Kidney (tissue), 14 donors: Measurements from ENCODE around the gene NTF3. TPM values are rescaled to one million over a fixed set of nuclear protein-coding genes. Genes with fewer than 3 reads are reported as not detected.
A peak's percentile ranks its signal among the peaks of the same experiment; 100 is the strongest.

Experiments
- DNase-seq, 5 donors: peaks; one replicate each; pipeline ENCODE4 v3.0.0-alpha.2; 2013 to 2020
- FAIRE-seq: peaks from 2 replicates; lab custom pipeline; 2012; peaks lifted over from hg19 to GRCh38; lab: Jason Lieb, UNC
- H3K27ac ChIP-seq, 2 donors: one replicate each; pipeline ENCODE4 v1.7.0; 2013; ENCODE audit warnings: low read depth in 2 of 2, low read length in 2 of 2, inconsistent platforms in 1 of 2
- H3K27me3 ChIP-seq: one replicate; pipeline ENCODE4 v1.7.1; 2013; ENCODE audit warnings: low read length, inconsistent platforms; ENCODE audit not compliant: control insufficient read depth, insufficient read depth
- H3K36me3 ChIP-seq, 3 donors: one replicate each; pipeline versions ENCODE4 v1.7.0 to v1.7.1; 2013; ENCODE audit warnings: low read length in 3 of 3, control low read depth in 1 of 3, inconsistent platforms in 1 of 3; ENCODE audit not compliant: insufficient read depth in 3 of 3, control insufficient read depth in 2 of 3
- H3K4me1 ChIP-seq, 3 donors: one replicate each; pipeline versions ENCODE4 v1.7.0 to v1.7.1; 2013; ENCODE audit warnings: low read length in 3 of 3, inconsistent platforms in 1 of 3, low read depth in 1 of 3; ENCODE audit not compliant: control insufficient read depth in 2 of 3, insufficient read depth in 2 of 3
- H3K4me3 ChIP-seq, 3 donors: one replicate each; pipeline versions ENCODE4 v1.7.0 to v1.8.1; 2013; ENCODE audit warnings: low read length in 3 of 3, control low read depth in 1 of 3, inconsistent platforms in 1 of 3
- H3K9ac ChIP-seq, 3 donors: one replicate each; pipeline versions ENCODE4 v1.7.0 to v1.7.1; 2013; ENCODE audit warnings: low read length in 3 of 3, control low read depth in 1 of 3, inconsistent platforms in 1 of 3
- H3K9me3 ChIP-seq, 3 donors: one replicate each; pipeline versions ENCODE4 v1.7.0 to v1.7.1; 2013; ENCODE audit warnings: low read length in 3 of 3, control low read depth in 1 of 3, inconsistent platforms in 1 of 3; ENCODE audit not compliant: control insufficient read depth in 2 of 3, insufficient read depth in 1 of 3
- intact Hi-C: fragments of 100-400 bp; cut with DNase I; formaldehyde crosslinking; loops from one replicate; pipeline ENCODE4 v1.11.1; 2022
- polyA plus RNA-seq: library from polyadenylated mRNA; stranded (reverse); fragments of 350-450 nt; fragmentation: Illumina TruSeq; extraction: RNeasy Lipid Tissue Mini Kit (QIAGEN cat#74804); gene quantifications from one replicate; pipeline ENCODE4 v1.2.3, GENCODE V29; 2014; ENCODE audit warnings: low read depth, low replicate concordance; ENCODE audit not compliant: insufficient read depth
- total RNA-seq: library from RNA; stranded (reverse); fragmentation: NEBNext Ultra II Directional; extraction: Animal tissue kit (Norgen Biotek cat#: 25700); gene quantifications from one replicate; pipeline ENCODE4 v1.2.1, GENCODE V29; 2021
- TF ChIP-seq, protein P1 (sequence below): IDR thresholded peaks from 3 replicates; pipeline ENCODE4 v1.5.1; 2012; ENCODE audit warnings: mild to moderate bottlenecking, moderate library complexity, borderline replicate concordance; ENCODE audit not compliant: insufficient read depth; ENCODE audit errors: extremely low read depth
- donor health status: control.
- donor health status: control.
- donor health status: control.
- donor health status: control.
- donor health status: control.
- donor health status: DM: yes; HTN: yes; CAD: no.
- donor health status: Normal renal cell carcinoma (clear cell type).

NTF3 gene
- total and polyA plus RNA-seq, 2 donors from 2014 or later: 2.9 to 3.5 TPM

DNA sequence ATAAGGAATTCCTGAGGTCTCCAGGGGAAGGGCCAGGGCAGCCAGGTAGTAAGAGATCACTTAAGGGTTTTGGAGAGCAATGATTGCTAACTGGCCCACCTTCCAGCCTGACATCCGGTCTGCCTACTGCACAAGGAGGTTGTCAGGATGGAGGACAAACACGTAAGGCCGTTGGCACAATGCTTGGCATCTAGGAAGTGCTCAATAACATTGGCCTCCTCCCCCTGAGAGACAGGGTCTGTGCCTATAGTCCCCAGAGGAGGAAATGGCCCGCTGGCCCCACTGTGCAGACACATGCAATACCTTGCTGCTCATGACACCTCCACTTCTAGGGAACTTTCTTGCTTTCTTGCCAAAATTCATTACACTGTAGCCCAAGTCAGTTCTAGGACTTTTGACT lies 73.2 kb downstream of the NTF3 start:
- no peak overlapping the region for H3K27ac ChIP-seq
- DNase-seq (peak in 1 of 5 donors; percentile 21), FAIRE-seq (no peak)
- H3K9ac ChIP-seq: no peak overlapping the region
- intact Hi-C loops: no loop called here
- peaks cover 0 to 3% (median 0%) of the 10 kb centered on the region in 3 donors for H3K4me1 ChIP-seq
- no peak overlapping the region for H3K4me3 ChIP-seq
- H3K27me3 ChIP-seq: no peaks in the 10 kb centered on the region
- H3K9me3 ChIP-seq: no peaks in the 10 kb centered on the region
- TF ChIP-seq, protein P1, sequence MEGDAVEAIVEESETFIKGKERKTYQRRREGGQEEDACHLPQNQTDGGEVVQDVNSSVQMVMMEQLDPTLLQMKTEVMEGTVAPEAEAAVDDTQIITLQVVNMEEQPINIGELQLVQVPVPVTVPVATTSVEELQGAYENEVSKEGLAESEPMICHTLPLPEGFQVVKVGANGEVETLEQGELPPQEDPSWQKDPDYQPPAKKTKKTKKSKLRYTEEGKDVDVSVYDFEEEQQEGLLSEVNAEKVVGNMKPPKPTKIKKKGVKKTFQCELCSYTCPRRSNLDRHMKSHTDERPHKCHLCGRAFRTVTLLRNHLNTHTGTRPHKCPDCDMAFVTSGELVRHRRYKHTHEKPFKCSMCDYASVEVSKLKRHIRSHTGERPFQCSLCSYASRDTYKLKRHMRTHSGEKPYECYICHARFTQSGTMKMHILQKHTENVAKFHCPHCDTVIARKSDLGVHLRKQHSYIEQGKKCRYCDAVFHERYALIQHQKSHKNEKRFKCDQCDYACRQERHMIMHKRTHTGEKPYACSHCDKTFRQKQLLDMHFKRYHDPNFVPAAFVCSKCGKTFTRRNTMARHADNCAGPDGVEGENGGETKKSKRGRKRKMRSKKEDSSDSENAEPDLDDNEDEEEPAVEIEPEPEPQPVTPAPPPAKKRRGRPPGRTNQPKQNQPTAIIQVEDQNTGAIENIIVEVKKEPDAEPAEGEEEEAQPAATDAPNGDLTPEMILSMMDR: no peak
- no peaks in the 10 kb centered on the region for H3K36me3 ChIP-seq

DNA sequence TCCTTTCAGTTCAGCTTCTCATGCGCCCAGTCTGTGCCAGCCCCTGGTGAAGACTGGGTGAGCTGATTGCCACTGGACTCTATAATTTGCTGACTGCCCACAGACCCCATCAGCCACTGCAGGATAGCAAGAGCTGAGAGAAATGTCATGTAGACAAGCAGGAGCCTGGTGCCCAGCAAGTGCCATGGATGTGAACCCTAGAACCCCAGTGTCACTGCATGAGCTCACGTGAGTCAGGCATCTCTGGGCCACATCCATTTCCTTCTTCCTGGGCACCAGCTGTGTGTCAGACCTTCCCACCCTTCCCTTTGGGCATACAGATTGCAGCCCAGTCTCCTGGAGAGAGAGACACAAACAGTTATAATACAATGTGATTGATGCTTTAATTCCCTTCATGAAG lies 73.8 kb downstream of the NTF3 start:
- H3K27ac ChIP-seq: no peak overlapping the region
- H3K4me3 ChIP-seq: no peak overlapping the region
- no peak for FAIRE-seq
- TF ChIP-seq, protein P1: no peak
- no peak overlapping the region for H3K9ac ChIP-seq
- no peaks in the 10 kb centered on the region for H3K36me3 ChIP-seq
- no peaks in the 10 kb centered on the region for H3K9me3 ChIP-seq
- peaks cover 0 to 3% (median 0%) of the 10 kb centered on the region in 3 donors for H3K4me1 ChIP-seq
- peak in 2 of 5 donors; percentile 1 to 19 for DNase-seq
- no peaks in the 10 kb centered on the region for H3K27me3 ChIP-seq
- intact Hi-C loops: no loop called here

DNA sequence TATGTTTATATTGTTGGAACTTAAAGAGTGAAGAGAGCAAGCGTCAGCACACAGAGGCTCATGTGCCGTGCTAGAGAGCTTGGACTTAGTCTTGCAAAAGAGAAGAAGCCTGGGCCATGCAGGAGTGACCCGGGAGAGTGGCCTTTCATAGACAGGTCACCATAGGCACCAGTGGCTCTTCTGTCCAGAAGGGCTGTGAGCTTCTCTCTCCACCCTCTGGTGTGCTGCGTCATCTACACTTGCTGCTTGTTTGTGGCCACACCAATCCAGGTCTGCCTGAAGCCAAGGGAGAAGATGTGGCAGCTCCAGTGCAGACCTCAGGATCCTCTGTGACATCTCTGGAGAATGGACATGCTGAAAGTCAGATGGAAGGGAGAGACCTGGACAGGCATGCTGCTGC lies 74.4 kb downstream of the NTF3 start:
- H3K27me3 ChIP-seq: no peaks in the 10 kb centered on the region
- H3K4me1 ChIP-seq: peaks cover 0 to 3% (median 0%) of the 10 kb centered on the region in 3 donors
- DNase-seq: peak in 1 of 5 donors; percentile 7
- no peaks in the 10 kb centered on the region for H3K36me3 ChIP-seq
- TF ChIP-seq, protein P1: no peak
- no peak overlapping the region for H3K9ac ChIP-seq
- no peak overlapping the region for H3K4me3 ChIP-seq
- intact Hi-C loops: no loop called here
- H3K27ac ChIP-seq: no peak overlapping the region
- H3K9me3 ChIP-seq: no peaks in the 10 kb centered on the region
- FAIRE-seq: no peak

DNA sequence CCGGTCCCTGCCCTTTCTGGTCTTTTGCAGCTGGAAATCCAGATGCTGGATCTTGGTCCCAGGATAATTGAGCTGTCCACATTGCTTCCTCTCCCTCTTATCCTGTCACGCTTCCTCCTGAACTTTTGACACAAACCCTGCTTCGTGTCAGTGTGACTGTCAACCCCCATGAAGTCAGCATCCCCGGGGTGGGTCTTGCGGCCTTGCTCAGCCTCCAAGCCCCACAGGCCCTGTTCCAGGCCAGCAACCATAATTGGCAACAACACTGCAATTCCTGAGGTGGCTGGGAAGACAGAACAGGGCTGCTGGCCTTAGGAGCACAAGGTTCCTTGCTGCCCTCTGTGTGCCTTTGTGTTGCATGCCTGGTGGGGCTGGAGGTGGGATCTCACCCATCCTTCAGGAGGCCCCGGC lies 74.9 kb downstream of the NTF3 start:
- Histone ChIP-seq H3K9ac (no peak overlapping the region), H3K27me3 (no peaks in the 10 kb centered on the region), H3K27ac (no peak overlapping the region), H3K36me3 (no peaks in the 10 kb centered on the region), H3K4me3 (no peak overlapping the region), H3K4me1 (peaks cover 0 to 3% (median 0%) of the 10 kb centered on the region in 3 donors), H3K9me3 (no peaks in the 10 kb centered on the region)
- DNase-seq (peak in 2 of 5 donors; percentile 11 to 16), FAIRE-seq (no peak)
- intact Hi-C loops: no loop called here
- TF ChIP-seq, protein P1: no peak
